ENCODE data around the gene ADGRG2.

Gene ADGRG2

GRCh38 chrX:19121898-19122640 lies at the start of gene ADGRG2:
Gene ADGRG2, minus strand, starts transcription at chrX:19122468. Its CDS starts 53,634 bp downstream, at chrX:19068834.
- DNase-seq (ENCODE audit: low spot score), result no peak

GRCh38 chrX:19168609-19169008 lies 46.3 kb upstream of the ADGRG2 start:
- DNase-seq (ENCODE audit: low spot score), result no peak

- no peak for DNase-seq (ENCODE audit: low spot score)
These were observed 40.6 kb upstream of the ADGRG2 start for GRCh38 chrX:19162851-19163250.

GRCh38 chrX:19156186-19156585 lies 33.9 kb upstream of the ADGRG2 start:
- no peak for DNase-seq (ENCODE audit: low spot score)

GRCh38 chrX:19152762-19153161 lies 30.5 kb upstream of the ADGRG2 start:
- DNase-seq (ENCODE audit: low spot score), result no peak

GRCh38 chrX:19137067-19137466 lies 14.8 kb upstream of the ADGRG2 start:
- DNase-seq (ENCODE audit: low spot score), result no peak

GRCh38 chrX:19133784-19134183 lies 11.5 kb upstream of the ADGRG2 start:
- DNase-seq (ENCODE audit: low spot score), result no peak

- no peak for DNase-seq (ENCODE audit: low spot score)
These were observed 11.0 kb upstream of the ADGRG2 start for GRCh38 chrX:19133231-19133630.

GRCh38 chrX:19130628-19131027 lies 8.4 kb upstream of the ADGRG2 start:
- DNase-seq (ENCODE audit: low spot score), result no peak

- no peak for DNase-seq (ENCODE audit: low spot score)
These were observed 7.4 kb upstream of the ADGRG2 start for GRCh38 chrX:19129694-19130093.

- DNase-seq (ENCODE audit: low spot score), result no peak
These were observed 5.4 kb upstream of the ADGRG2 start for GRCh38 chrX:19127649-19128168.

- DNase-seq (ENCODE audit: low spot score), result no peak
These were observed 357 bp upstream of the ADGRG2 start for GRCh38 chrX:19122641-19123009.

- DNase-seq (ENCODE audit: low spot score), result no peak
These were observed 802 bp downstream of the ADGRG2 start for GRCh38 chrX:19121466-19121865.

GRCh38 chrX:19110642-19111041 lies 11.6 kb downstream of the ADGRG2 start:
- no peak for DNase-seq (ENCODE audit: low spot score)

- DNase-seq (ENCODE audit: low spot score), result no peak
These were observed 15.2 kb downstream of the ADGRG2 start for GRCh38 chrX:19107035-19107434.

- DNase-seq (ENCODE audit: low spot score), result no peak
These were observed 21.7 kb downstream of the ADGRG2 start for GRCh38 chrX:19100586-19100985.

GRCh38 chrX:19097553-19098283 lies 24.6 kb downstream of the ADGRG2 start:
- no peak for DNase-seq (ENCODE audit: low spot score)

- no peak for DNase-seq (ENCODE audit: low spot score)
These were observed 25.7 kb downstream of the ADGRG2 start for GRCh38 chrX:19096586-19096985.

- DNase-seq (ENCODE audit: low spot score), result no peak
These were observed 27.6 kb downstream of the ADGRG2 start for GRCh38 chrX:19094654-19095053.

- DNase-seq (ENCODE audit: low spot score), result no peak
These were observed 30.7 kb downstream of the ADGRG2 start for GRCh38 chrX:19091596-19091995.

GRCh38 chrX:19089555-19090040 lies 32.7 kb downstream of the ADGRG2 start:
- DNase-seq (ENCODE audit: low spot score), result no peak

- no peak for DNase-seq (ENCODE audit: low spot score)
These were observed 36.0 kb downstream of the ADGRG2 start for GRCh38 chrX:19086102-19086772.

- no peak for DNase-seq (ENCODE audit: low spot score)
These were observed 36.6 kb downstream of the ADGRG2 start for GRCh38 chrX:19085666-19086065.

Data from left forelimb (tissue), 1 donor.